RWPE2 (cell line): ENCODE results near the gene UBIAD1.
"Not testable (repeated sequence)": the region's sequence is repeated elsewhere in the genome, so short reads cannot be mapped to it uniquely, and the experiment has no call there.

Experiments used
- ATAC-seq: fragments of 200-7000 bp; cut with Tn5 transposase; 3 replicates; pipeline ENCODE4 v1.9.1; 2021; ENCODE audit warnings: low read depth
- DNase-seq: peaks from one replicate; pipeline ENCODE4 v3.0.0-alpha.2; 2020; ENCODE audit warnings: low spot score
- H3K27ac ChIP-seq: fragments of 450-650 bp; 2 replicates; pipeline ENCODE4 v1.5.1; 2017; ENCODE audit warnings: mild to moderate bottlenecking; ENCODE audit not compliant: poor library complexity, severe bottlenecking
- H3K27me3 ChIP-seq: fragments of 250-450 bp; sonication (Bioruptor Pico); 2 replicates; pipeline ENCODE4 v1.5.1; 2021; ENCODE audit warnings: mild to moderate bottlenecking, moderate library complexity; ENCODE audit not compliant: insufficient read depth, poor library complexity, severe bottlenecking
- H3K36me3 ChIP-seq: fragments of 250-450 bp; sonication (Bioruptor Pico); 2 replicates; pipeline ENCODE4 v1.5.1; 2020; ENCODE audit warnings: low read depth, mild to moderate bottlenecking, moderate library complexity
- H3K4me1 ChIP-seq: fragments of 250-450 bp; sonication (Bioruptor Pico); 2 replicates; pipeline ENCODE4 v1.5.1; 2021; ENCODE audit warnings: mild to moderate bottlenecking, moderate library complexity; ENCODE audit not compliant: insufficient read depth, poor library complexity, severe bottlenecking
- H3K4me3 ChIP-seq: fragments of 250-450 bp; sonication (Bioruptor Pico); 2 replicates; pipeline ENCODE4 v1.5.1; 2021; ENCODE audit warnings: mild to moderate bottlenecking, moderate library complexity; ENCODE audit not compliant: severe bottlenecking
- H3K9me3 ChIP-seq: fragments of 250-450 bp; sonication (Bioruptor Pico); 2 replicates; pipeline ENCODE4 v1.5.1; 2021; ENCODE audit warnings: mild to moderate bottlenecking, moderate library complexity; ENCODE audit not compliant: severe bottlenecking
- TF ChIP-seq, protein P1 (sequence below): fragments of 450-650 bp; IDR thresholded peaks from one replicate; pipeline ENCODE4 v1.5.1; 2017; ENCODE audit warnings: mild to moderate bottlenecking, moderate library complexity; ENCODE audit not compliant: poor library complexity, severe bottlenecking

The UBIAD1 gene

DNA sequence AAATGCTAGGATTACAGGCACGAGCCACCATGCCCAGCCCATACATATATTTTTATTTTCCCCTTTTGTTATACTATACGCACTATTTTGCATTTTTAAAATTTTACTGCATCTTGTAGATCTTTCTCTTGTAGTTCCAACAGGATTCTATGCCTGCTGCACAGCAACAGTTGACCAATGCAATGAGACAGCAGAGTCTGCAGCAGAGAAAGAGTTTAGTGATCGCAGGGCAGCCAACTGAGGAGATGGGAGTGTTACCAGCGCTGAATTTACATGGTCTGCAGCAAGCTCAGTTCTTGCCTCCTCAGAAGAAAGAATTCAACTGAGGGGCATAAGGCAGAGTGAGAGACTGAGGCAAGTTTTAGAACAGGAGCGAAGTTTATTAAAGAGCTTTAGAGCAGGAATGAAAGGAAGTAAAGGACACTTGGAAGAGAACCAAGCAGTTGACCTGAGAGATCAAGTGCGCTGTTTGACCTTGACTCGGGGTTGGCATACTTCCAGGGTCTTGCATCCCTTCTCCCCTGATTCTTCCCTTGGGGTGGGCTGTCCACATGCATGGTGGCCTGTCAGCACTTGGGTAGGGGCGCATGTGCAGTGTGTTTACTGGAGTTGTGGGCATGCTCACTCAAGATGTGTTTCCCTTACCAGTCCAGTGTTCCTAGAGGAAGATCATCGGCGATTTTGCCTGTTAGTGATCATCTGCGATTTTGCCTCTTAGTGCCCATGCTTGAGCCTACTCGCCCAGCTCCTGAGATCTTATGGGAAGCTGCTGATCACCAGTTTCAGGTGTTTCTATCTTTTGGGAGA lies 6.5 kb upstream of the UBIAD1 start:
- H3K27ac ChIP-seq = no peak overlapping the region
- H3K4me1 ChIP-seq = peaks cover 2% of the 10 kb centered on the region
- H3K27me3 ChIP-seq = no peaks in the 10 kb centered on the region
- TF ChIP-seq, protein P1, sequence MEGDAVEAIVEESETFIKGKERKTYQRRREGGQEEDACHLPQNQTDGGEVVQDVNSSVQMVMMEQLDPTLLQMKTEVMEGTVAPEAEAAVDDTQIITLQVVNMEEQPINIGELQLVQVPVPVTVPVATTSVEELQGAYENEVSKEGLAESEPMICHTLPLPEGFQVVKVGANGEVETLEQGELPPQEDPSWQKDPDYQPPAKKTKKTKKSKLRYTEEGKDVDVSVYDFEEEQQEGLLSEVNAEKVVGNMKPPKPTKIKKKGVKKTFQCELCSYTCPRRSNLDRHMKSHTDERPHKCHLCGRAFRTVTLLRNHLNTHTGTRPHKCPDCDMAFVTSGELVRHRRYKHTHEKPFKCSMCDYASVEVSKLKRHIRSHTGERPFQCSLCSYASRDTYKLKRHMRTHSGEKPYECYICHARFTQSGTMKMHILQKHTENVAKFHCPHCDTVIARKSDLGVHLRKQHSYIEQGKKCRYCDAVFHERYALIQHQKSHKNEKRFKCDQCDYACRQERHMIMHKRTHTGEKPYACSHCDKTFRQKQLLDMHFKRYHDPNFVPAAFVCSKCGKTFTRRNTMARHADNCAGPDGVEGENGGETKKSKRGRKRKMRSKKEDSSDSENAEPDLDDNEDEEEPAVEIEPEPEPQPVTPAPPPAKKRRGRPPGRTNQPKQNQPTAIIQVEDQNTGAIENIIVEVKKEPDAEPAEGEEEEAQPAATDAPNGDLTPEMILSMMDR = no peak
- H3K4me3 ChIP-seq = no peak overlapping the region
- no peaks in the 10 kb centered on the region for H3K9me3 ChIP-seq
- DNase-seq = no peak
- ATAC-seq = no peak
- H3K36me3 ChIP-seq = no peaks in the 10 kb centered on the region

DNA sequence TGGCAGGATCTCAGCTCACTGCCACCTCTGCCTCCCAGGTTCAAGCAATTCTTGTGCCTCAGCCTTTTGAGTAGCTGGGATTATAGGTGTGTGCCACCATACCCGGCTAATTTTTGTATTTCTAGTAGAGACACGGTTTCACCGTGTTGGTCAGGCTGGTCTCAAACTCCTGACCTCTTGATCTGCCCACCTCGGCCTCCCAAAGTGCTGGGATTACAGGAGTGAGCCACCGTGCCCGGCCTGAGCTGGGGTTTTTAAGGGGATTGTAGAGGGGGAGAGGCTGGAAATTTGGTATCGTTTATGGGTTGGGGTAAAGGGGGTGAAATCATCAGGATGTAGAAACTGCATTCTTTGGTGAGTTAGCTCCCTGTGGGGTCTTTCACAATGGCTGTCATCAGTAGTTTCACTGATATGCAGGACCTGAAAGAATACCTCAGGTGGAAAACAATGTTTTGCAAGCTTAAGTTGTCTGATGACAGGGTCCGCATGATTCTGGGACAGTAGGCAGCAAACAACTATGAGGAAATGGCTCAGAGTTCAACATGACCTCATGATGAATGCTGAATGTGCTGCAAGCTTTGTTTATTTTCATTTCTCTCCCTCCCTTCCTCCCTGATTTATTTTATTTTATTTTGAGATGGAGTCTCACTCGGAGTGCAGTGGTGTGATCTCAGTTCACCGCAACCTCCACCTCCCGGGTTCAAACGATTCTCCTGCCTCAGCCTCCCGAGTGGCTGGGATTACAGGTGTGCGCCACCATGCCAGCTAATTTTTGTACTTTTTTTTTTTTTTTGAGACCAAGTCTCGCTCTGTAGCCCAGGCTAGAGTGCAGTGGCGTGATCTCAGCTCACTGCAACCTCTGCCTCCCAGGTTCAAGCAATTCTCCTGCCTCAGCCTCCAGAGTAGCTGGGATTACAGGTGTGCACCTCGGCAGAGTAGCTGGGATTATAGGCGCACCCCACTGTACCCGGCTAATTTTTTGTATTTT lies 5.4 kb upstream of the UBIAD1 start:
- H3K27me3 ChIP-seq, DNase-seq, H3K27ac ChIP-seq: not testable (repeated sequence)

GRCh38 chr1:11272544-11272831 lies 510 bp upstream of the UBIAD1 start:
- TF ChIP-seq, protein P1 = no peak
- no peak for DNase-seq
- H3K4me1 ChIP-seq = peaks cover 4% of the 10 kb centered on the region
- H3K27me3 ChIP-seq = no peaks in the 10 kb centered on the region
- peaks cover 10% of the 10 kb centered on the region; the same call in 1 of the 2 replicates for H3K36me3 ChIP-seq
- no peak for ATAC-seq
- H3K9me3 ChIP-seq = no peaks in the 10 kb centered on the region
- H3K27ac ChIP-seq = no peak overlapping the region
- no peak overlapping the region for H3K4me3 ChIP-seq

More for the DNA sequence above, 5.4 kb upstream of the UBIAD1 start:
- H3K4me1 ChIP-seq, H3K36me3 ChIP-seq, ATAC-seq, H3K9me3 ChIP-seq, H3K4me3 ChIP-seq: not testable (repeated sequence)

- Histone ChIP-seq H3K27me3 (no peaks in the 10 kb centered on the region), H3K4me3 (peak overlapping the region; percentile 84), H3K9me3 (no peaks in the 10 kb centered on the region), H3K4me1 (peaks cover 4% of the 10 kb centered on the region), H3K27ac (peak overlapping the region; percentile 53), H3K36me3 (peaks cover 18% of the 10 kb centered on the region; the same call in 1 of the 2 replicates)
- TF ChIP-seq, protein P1 = no peak
- no peak for DNase-seq
- peak; percentile 54 for ATAC-seq
Observed at GRCh38 chr1:11273595-11274234, 717 bp downstream of the UBIAD1 start.

GRCh38 chr1:11279152-11279551 lies 6.2 kb downstream of the UBIAD1 start:
- Histone ChIP-seq H3K9me3 (no peaks in the 10 kb centered on the region), H3K4me3 (no peak overlapping the region), H3K27ac (no peak overlapping the region), H3K4me1 (peaks cover 4% of the 10 kb centered on the region), H3K36me3 (peaks cover 32% of the 10 kb centered on the region), H3K27me3 (no peaks in the 10 kb centered on the region)
- TF ChIP-seq, protein P1 = no peak
- ATAC-seq (no peak), DNase-seq (no peak)
